ENCODE results near the gene TTC23. TPM values are rescaled to one million over a fixed set of nuclear protein-coding genes. Genes with fewer than 3 reads are reported as not detected.

Gene TTC23
- total RNA-seq, 1 donor from 2014 or later: 12.1 TPM

- H3K4me3 ChIP-seq (ENCODE audit: low read depth, low read length): no peak overlapping the region
- TF ChIP-seq CTCF (conservative IDR thresholded peaks at IDR 0.05; ENCODE audit: low read depth, low read length): no peak
- DNase-seq (ENCODE audit: low read depth): no peak
Measured at GRCh38 chr15:99098426-99098825, 151.0 kb downstream of the TTC23 start.

GRCh38 chr15:99097441-99098410, 151.7 kb downstream of the TTC23 start:
- H3K4me3 ChIP-seq (ENCODE audit: low read depth, low read length): no peak overlapping the region
- TF ChIP-seq CTCF (conservative IDR thresholded peaks at IDR 0.05; ENCODE audit: low read depth, low read length): no peak
- DNase-seq (ENCODE audit: low read depth): no peak

GRCh38 chr15:99096894-99097426, 152.4 kb downstream of the TTC23 start:
- no peak for TF ChIP-seq CTCF (conservative IDR thresholded peaks at IDR 0.05; ENCODE audit: low read depth, low read length)
- no peak overlapping the region for H3K4me3 ChIP-seq (ENCODE audit: low read depth, low read length)
- no peak for DNase-seq (ENCODE audit: low read depth)

- H3K4me3 ChIP-seq (ENCODE audit: low read depth, low read length): no peak overlapping the region
- DNase-seq (ENCODE audit: low read depth): no peak
- TF ChIP-seq CTCF (conservative IDR thresholded peaks at IDR 0.05; ENCODE audit: low read depth, low read length): no peak
Measured at GRCh38 chr15:99096173-99096893, 153.0 kb downstream of the TTC23 start.

GRCh38 chr15:99095626-99096025, 153.8 kb downstream of the TTC23 start:
- H3K4me3 ChIP-seq (ENCODE audit: low read depth, low read length): no peak overlapping the region
- TF ChIP-seq CTCF (conservative IDR thresholded peaks at IDR 0.05; ENCODE audit: low read depth, low read length): no peak
- no peak for DNase-seq (ENCODE audit: low read depth)

- H3K4me3 ChIP-seq (ENCODE audit: low read depth, low read length): no peak overlapping the region
- no peak for DNase-seq (ENCODE audit: low read depth)
- TF ChIP-seq CTCF (conservative IDR thresholded peaks at IDR 0.05; ENCODE audit: low read depth, low read length): no peak
Measured at GRCh38 chr15:99092554-99093172, 156.7 kb downstream of the TTC23 start.
